Stimulated activated CD4-positive, alpha-beta T cell treated with anti-CD3 and anti-CD28 coated beads, Interleukin-15, amount 100 ng/mL, for 24 hours (primary cell): ENCODE data around the gene SGCE.

ENCODE experiments used
- DNase-seq: peaks from one replicate; pipeline ENCODE4 v3.0.0-alpha.2; 2020

The SGCE gene

DNA sequence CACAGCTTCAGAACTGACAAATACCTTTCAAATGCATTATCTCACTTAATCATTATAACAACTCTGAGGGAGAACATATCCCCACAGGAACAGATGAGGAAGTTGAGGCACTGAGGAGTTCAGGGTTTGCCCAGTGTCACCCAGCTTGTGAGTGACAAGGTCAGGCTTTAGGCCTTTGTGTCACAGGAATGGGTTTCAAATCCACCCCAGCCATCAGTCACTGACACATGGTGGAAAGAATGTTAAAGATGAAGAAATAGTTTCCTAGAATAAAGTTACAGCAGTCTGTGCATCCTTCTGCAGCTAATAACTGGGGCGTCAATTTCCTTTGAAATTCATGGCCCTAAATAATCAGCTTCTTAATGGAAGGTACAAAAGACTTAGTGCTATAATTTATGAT is 37.8 kb downstream of the SGCE start:
- no peak for DNase-seq

DNA sequence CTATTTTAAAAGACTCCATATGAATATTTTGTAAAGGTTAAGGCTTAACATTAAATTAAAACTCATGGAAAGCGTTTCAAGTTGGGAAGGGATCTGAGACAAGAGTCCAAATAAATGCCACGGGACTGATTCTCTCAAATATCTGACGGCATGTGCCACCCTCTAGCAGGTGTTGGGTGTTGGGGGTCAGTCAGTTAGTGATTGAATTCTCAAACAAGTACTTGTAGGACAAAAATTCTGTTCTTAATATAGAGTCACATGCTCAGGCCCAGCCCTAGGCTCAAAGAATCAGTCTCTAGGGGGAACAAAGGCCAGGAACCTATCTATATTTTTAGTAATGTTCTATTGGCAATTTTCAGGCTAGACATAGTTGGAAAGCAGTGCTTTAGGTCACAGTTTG is 39.1 kb downstream of the SGCE start:
- DNase-seq = no peak

DNA sequence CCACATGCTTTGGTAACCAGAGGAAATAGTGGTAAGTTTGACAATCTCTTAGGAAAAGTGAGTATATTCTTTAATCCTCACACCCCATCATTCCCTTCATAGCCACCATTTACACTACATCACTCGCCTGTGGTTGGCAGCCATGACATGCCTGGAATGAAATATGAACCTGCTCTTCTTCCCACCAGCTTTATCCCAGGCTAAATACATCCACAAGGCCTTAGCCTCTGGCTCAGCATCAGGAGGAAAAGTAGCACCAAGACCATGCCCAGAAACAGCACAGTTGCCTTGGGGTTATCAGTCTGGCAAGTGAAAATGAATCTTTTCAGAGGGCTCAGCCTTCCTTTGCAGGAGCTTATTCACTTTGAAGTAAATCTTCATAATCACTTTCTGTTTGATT is 40.3 kb downstream of the SGCE start:
- no peak for DNase-seq

DNA sequence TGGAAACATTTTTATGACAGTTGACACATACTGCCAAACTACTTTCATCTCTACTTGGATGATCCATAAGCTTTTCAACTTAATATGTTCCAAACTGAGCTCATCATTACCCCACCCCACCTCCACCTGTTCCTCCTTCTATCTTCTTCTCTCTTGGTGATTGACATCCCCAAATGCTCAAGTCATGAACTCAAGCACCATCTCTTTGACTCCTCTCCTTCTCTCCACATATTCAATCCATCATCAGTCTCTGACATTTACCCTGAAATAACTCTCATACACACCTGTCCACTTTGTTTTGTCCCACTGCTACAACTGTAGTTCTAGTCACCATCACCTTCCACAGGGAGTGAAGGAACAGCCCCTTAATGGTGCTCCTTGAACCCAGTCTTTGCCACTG is 43.3 kb downstream of the SGCE start:
- no peak for DNase-seq

DNA sequence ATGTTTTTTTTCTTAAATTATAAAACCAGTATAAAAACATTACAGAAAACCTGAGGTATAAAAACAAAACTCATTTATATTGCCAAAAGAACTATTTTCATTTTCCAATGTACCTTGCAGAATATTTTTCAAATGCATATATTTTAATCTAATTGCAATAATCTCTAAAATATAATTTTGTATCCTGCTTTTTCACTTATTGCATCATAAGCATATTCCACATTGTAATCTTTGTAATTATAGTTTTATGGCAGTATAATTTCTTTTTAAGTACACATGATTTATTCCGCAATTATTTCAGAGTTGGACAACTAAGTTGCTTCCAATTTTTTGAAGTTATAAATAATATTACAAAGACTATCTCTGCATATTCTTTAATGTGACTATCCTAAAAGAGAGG is 43.7 kb downstream of the SGCE start:
- DNase-seq = no peak

DNA sequence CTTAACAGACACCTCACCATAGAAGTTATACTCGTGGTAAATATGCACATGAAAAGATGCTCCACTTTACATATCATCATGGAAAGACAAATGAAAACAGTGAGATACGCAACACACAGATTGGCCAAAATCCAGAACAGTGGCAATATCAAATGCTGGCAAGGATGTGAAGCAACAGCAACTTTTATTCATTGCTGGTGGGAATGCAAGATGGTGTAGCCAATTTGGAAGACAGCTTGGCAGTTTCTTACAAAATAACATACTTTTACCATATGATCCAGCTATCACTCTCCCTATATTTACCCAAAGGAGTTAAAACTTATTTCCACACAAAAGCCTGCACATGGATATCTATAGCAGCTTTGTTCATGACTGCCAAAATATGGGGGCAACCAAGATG is 46.4 kb downstream of the SGCE start:
- DNase-seq = no peak

DNA sequence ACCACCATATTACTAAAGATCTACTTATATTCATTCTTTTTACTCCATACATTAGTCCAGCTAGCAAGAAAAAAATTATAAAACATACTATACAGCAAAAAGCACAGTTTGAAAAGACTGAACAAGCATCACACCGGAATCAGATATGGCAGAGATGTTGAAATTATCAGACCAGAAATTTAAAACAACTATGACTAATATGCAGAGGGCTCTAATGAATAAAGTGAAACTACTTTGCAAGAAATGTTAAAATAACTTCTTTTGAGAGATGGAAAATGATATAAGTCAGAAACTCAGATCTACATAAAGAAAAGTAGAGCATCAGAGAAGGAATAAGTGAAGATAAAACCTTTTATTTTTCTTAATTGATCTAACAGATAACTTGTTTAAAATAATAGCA is 50.9 kb downstream of the SGCE start:
- DNase-seq = no peak

DNA sequence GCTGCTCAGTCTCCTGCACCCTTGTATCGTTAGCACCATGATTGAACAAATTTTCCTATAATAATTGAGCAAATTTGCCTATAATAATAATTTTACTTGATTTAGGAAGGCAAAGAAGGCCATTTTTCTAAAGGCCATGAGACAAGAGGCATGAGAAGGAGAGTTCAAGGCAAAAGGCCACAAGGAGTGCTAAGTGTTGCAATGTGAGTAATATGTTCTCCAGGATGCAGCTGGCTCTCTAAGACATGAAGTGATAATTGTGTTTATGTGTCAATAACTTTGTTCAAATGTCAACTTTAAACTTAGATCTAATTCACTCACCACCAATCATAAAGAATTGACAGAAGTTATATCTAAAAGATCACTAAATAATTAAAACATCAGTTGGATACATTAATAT is 53.8 kb downstream of the SGCE start:
- DNase-seq = no peak

DNA sequence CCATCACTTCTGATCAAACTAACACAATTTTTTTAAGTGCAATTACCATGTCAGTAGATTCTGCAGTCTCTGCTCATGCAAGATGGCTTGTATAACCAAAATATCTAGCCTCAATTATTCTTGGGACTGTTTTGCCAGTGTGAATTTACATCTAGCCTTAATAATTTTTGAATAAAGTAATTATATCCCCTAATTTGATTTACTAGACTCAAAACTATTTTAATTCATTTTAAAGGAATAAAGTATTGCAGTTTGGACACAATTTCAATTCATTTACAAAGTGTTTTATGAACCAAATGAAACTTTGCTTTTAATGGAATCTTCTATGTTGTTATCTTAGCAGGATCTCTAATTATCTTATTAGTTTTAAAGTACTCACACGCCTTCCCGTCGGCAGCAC is 55.7 kb downstream of the SGCE start:
- DNase-seq = no peak

DNA sequence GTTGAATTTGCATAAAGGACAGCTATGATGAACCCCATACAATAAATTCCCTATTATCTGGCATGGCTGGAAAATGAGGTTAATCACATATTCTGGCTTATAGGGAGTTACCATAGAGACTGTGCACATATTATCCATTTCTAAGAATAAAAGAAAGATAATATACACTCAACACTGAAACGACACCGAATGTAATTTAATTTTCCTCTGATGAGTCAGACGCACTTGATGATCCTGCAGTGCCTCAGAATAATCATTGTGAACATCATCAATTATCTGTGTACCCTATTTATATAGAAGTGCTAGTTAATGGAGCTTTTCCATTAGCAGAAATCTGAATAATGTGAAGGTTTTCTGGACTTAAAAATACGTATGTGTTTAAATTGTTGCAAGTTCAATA is 60.2 kb downstream of the SGCE start:
- DNase-seq = no peak

DNA sequence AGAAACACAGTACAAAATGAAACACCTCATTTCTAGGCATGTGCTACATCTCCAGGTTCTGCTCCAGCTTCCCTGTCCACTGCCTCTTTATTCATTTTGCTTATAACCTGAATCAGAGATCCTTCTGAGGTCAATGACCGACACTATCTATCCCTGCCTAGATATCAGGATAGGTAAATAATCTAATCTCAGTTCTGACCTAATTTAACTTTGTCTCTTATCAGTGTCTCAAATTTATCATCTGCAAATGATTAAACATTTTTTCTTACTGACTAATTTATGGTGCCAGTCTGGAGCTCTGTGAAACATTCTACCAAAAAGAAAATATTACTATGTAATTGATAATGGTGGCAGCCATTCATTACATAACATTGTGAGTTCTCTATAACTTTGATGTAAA is 61.1 kb downstream of the SGCE start:
- no peak for DNase-seq

DNA sequence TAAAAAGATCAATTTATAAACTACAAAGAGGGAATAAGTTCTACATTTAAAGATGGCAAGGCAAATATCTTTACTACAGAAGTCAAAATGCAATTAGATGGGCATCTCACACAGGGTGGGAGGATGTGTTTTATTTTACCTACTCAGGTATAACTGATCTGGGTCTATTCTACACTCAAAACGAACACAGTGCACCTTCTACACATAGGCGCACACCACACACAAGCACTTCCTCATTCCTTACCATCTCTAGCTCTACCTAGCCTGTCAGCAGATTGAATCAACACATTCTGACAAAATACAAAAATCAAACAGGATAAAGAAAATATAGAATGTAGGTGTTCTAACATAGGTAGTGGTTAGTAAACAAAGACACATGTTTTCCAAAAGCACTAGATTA is 64.8 kb downstream of the SGCE start:
- DNase-seq = no peak

DNA sequence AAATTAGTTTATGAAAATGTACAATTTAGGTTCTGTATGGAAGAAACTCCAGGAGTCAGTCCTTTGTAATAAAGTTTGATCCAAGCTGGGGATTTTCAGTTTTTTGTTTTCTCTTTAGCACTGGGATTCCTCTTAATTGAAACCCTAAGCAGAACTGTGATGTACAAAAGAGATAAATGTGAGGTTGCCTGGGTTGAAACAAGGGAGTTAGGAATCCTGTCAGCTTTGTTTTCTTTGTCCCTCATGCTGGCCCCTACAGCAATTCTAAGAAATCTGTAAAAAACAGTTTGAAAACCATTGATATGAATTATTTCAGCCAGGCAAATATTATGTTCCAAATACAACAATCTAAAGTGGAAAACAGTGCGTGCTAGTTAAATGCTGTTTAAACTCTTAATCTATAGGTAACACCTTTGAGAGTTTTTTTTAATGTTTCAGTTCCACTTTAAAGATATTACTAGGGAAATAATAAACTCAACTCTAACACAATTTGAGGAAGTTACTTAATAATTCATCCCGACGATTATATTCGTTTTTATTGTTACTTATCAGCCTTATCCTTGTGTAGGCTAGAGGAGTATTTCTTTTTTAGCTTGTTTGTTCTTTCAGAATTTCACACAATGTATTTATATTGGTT is 65.3 kb downstream of the SGCE start:
- no peak for DNase-seq

DNA sequence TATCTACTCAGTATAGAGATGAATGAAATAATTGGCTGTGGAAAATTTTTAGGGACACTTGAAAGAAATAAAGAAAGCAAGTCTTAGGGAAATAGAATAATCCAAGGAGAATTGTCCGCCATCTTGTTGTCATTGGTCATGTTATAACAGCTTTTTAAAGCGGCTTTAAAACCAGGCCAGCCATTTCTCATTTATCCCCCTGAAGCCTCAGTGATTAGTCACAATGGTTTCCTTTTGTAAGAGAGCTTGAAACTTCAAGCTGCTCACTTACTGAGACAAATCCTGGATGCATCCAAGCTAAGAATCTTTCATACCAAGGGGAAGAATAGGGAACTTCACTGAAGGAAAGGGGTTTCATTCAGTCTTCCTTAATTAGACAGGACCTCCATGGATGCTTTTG is 67.9 kb downstream of the SGCE start:
- DNase-seq = no peak

DNA sequence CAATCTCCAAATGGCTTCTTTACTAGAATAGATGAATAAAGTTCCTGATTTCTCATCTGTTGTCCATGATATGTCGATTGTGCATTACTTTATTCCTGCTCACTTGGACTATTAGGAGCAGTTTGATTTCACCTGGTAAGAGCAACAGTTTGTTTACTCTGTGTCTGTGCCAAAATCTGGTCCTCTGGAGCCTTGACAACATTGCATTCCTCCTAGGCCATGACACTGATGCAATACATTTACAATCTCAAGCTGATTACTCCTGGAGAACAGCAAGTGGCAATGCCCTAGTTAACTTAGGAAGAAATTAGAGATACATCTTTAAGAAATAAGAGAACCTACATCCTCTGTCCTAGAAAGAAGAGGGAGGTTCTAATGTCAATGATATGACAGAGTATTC is 71.8 kb downstream of the SGCE start:
- no peak for DNase-seq

DNA sequence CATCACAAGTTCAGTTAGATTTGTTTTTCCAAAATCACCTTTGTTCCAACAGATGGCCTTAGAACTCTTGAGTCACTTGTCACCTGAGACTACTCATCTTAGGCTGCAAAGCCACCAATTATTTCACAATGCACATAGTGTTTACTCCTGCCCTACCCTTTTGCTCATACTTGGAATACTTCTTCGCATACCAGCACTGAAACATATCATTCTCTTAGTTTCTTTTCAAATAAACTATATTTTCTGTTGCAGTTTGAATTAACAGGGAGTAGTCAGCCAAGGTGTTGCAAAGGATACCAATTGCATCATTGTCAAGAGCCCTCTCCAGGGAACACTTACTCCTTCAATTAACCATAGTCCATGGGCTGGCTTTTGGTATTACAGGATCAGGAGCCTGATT is 75.3 kb downstream of the SGCE start:
- DNase-seq = no peak

DNA sequence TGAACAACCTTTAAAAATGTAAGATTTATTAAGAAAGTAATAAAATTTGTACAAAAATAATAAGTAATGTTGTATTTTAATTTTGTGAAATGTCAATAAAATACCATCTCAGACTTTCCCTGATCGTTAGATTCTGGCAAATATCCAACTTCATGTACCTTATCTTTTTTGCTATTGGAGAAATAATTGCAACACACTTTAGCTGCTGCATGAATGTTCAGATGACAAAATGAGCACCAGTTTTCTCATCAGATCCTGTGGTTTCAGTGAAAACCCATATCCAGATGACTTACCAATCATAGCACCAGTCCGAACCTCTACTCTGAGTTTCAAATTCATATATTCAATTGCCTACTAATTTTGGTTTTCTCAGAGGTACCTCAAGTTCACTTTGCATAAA is 76.5 kb downstream of the SGCE start:
- DNase-seq = no peak

DNA sequence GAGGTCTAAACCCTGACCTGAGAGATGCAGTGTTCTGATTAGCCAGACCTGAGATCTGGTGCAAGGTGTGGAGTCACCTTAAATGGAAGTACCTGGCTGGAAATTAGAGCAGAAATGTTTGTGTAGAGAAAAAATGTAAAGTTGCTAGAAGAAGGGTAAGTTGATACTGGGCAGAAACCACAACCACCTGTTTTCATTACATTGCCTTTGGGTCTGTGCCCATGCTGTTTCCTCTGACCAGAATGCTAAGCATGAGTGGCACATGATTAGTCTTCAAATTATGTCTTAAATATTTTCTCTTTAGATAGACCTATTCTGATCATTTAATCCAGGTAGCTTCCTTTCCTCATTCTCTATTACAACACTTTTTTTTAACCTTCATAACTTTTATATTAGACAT is 77.3 kb downstream of the SGCE start:
- no peak for DNase-seq

DNA sequence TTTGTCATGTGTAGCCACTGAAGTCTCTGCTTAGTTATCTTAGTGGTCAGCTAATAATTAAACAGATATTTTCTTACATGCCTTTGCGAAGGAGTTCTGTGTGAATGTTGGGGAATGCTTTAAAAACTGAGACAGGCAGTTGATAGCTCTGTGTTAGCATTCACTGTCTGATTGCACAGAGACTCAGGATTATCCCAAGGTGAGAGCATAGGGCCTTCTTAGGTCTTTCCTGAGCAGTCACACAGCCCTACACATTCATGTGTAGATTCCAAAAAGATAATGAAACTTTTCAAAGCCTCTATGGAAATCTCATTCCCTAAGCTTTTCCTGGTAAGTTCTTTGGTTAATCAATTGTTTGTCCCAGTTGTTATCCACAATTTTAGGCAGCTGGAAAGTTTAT is 78.6 kb downstream of the SGCE start:
- DNase-seq = no peak

DNA sequence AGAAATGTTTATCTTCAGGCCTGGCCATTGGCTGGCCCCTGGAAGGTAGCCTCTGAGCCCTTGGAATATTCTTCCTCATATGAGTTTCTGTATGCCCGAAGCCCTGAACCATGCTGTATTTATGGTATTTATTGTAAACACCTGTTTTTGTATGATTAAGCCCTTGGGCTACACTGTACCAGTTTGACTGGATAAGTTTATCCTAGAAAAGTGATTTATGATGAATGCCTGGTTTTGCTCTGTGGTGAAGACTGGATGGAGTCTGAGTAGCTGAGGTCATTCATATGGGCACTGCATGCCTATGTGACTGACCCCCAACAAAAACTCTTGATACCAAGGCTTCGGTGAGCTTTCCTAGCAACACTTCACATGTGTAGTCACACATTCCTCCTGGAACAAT is 79.6 kb downstream of the SGCE start:
- no peak for DNase-seq

DNA sequence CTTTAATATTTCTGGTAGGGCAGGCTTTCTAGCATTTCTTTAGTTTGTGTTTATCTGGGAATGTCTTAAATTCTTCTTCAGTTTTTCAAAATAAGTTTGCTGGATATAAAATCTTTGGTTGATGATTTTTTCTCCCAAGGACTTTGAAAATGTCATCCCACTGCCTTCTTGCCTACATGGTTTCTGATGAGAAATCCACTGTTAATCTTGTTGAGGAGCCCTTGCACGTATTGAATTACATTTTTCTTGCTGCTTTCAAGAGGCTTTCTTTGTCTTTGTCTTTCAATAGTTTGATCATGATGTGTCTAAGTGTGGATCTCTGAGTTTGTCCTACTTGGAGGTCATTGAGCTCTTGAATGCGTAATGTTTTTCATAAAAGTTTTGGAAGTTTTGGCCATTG is 80.3 kb downstream of the SGCE start:
- DNase-seq = no peak

DNA sequence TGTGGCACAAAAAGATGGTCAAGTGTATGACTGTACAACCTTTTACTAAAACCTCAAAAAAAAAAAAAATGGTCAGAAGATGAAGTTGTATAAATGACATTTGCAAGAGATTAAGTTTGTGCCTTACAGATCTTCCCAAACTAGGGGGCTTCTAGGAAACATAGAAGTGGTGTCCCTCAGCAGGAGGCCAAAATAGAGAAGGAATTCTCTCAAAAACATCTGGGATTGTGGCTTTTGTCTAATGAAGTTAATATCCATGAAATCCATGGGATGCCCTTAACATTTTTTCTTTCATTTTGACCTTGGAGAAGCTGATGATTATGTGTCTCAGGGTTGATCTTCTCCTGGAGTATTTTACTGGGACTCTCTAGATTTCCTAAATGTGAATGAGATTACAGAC is 84.1 kb downstream of the SGCE start:
- DNase-seq = no peak

DNA sequence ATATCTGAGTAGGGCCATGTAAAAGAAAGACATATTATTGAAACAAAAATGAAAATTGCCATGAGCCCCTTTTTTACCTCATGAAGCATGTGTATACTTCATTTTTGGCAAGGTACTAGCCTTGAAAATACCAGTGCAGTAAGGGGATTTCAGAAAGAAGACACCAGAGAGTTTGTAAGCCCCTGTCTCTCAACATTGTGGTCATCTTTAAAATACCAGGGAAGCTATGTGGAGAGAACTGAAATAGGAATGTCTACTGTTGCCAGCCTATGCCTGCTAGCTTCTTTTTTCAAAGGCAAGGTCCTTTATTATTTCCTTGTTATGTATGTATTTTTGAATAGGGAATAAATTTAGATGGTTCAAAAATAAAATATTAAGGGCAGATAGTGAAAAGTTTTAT is 88.5 kb downstream of the SGCE start:
- DNase-seq = no peak

DNA sequence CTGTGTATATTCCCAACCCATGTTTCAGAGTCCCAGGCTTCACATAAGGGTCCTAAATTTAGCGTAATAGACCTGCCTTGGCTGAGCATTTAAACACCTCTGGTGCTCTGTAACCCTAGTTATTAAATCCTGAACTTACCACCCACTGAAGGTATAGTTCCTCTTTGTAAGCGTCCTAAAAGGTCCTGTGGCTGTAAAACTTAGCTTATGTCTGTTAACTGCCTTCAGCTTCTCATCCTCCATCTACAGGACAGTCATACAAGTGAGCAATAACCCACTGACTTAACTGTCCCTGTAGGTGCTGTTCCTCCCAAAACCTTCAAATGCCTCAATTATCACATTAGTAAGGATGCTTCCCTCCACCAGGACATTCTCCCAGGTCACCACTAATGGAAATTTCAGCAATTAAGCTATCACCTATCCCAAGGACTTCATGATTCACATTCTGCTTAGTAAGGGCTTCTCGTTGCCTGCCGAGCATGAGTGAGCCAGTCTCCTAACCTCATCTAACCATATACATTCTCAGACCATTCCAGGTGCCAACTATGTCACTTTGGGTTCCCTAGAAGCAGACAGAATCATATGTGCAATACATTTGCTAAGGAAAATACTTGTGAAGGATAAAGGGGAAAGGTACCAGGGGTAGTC is 90.6 kb downstream of the SGCE start:
- DNase-seq = no peak

DNA sequence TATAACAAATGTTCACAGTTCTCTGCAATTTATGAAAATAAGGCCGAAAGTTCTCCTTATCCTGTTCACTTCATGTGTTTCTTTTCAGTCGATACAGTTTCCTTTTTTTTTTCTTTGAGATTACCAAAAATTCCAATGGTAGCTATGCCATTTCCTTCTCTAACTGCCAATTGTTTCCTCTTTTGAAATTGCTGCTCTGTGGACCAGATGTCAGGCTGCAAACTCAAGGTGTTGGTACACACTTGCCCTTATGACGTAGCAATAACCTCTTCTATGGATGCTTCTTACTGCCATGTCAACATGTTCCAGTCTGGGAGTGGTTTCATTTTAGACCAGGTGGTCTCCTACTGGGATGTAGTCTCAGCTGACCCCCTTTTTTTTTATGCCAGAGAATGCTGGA is 93.4 kb downstream of the SGCE start:
- no peak for DNase-seq
